Measurements from ENCODE around the gene CALU.

The CALU gene

GRCh38 chr7:128815289-128815942, 76.3 kb downstream of the CALU start:
- DNase-seq: no peak

GRCh38 chr7:128818694-128819093, 79.5 kb downstream of the CALU start:
- no peak for DNase-seq

Data from CD4-positive, alpha-beta T cell treated with Interferon gamma for 1 hour (primary cell).